Uterus (tissue), 2 donors: ENCODE data around the gene RBMS3.

Experiments used
- CTCF ChIP-seq, 4 experiments: fragments of 200-600 bp in 2 of 4; fragments of 450-650 bp in 2 of 4; sonication (generic) in 2 of 4; IDR thresholded peaks; one replicate each; pipeline ENCODE4 v1.5.1; 2016 to 2019; ENCODE audit warnings: antibody characterized with exemption in 4 of 4, mild to moderate bottlenecking in 2 of 4, moderate library complexity in 1 of 4
- POLR2A ChIP-seq, 2 donors: fragments of 450-650 bp; IDR thresholded peaks; one replicate each; pipeline ENCODE4 v1.6.1; 2016; ENCODE audit warnings: antibody characterized with exemption in 2 of 2, mild to moderate bottlenecking in 1 of 2, moderate library complexity in 1 of 2

- TF ChIP-seq CTCF (IDR thresholded peaks at IDR 0.05) (no peak), POLR2A (IDR thresholded peaks at IDR 0.05) (no peak)
Measured at GRCh38 chr3:29977360-29977759, 696.5 kb downstream of the RBMS3 start.
